ENCODE results near the gene SLC6A9. TPM values are rescaled to one million over a fixed set of nuclear protein-coding genes. Genes with fewer than 3 reads are reported as not detected.

Gene SLC6A9
- total RNA-seq, 4 donors from 2014 or later = 0.16 to 0.63 (median 0.29) TPM; not detected in 1

GRCh38 chr1:44021156-44021555, 10.1 kb downstream of the SLC6A9 start:
- Histone ChIP-seq H3K4me1 (no peaks in the 10 kb centered on the region), H3K27ac (no peak overlapping the region), H3K4me3 (no peak overlapping the region), H3K27me3 (no peaks in the 10 kb centered on the region), H3K9me3 (no peaks in the 10 kb centered on the region), H3K36me3 (no peaks in the 10 kb centered on the region)
- DNase-seq = no peak
- no peak for ATAC-seq
- intact Hi-C loops (cut with DNase I; ENCODE audit: low total_unique reads) = no loop called here
- in situ Hi-C loops (cut with MboI; ENCODE audit: low sequenced_read_pairs in 4 of 4) = no loop called here
- TF ChIP-seq CTCF (IDR thresholded peaks at IDR 0.05 in 4 of 5, conservative IDR thresholded peaks at IDR 0.05 in 1 of 5) = no peak
- TF ChIP-seq POLR2A (IDR thresholded peaks at IDR 0.05) = no peak

- Histone ChIP-seq H3K27ac (no peak overlapping the region), H3K36me3 (no peaks in the 10 kb centered on the region), H3K4me1 (no peaks in the 10 kb centered on the region), H3K27me3 (no peaks in the 10 kb centered on the region), H3K9me3 (no peaks in the 10 kb centered on the region), H3K4me3 (no peak overlapping the region)
- DNase-seq (no peak), ATAC-seq (no peak)
- intact Hi-C loops (cut with DNase I; ENCODE audit: low total_unique reads) (no loop called here), in situ Hi-C loops (cut with MboI; ENCODE audit: low sequenced_read_pairs in 4 of 4) (no loop called here)
- TF ChIP-seq CTCF (IDR thresholded peaks at IDR 0.05 in 4 of 5, conservative IDR thresholded peaks at IDR 0.05 in 1 of 5) (no peak), POLR2A (IDR thresholded peaks at IDR 0.05) (no peak)
Observed at GRCh38 chr1:44020464-44020863, 10.8 kb downstream of the SLC6A9 start.

- in situ Hi-C loops (cut with MboI; ENCODE audit: low sequenced_read_pairs in 4 of 4) (no loop called here), intact Hi-C loops (cut with DNase I; ENCODE audit: low total_unique reads) (no loop called here)
- H3K27ac ChIP-seq = no peak overlapping the region
- no peaks in the 10 kb centered on the region for H3K4me1 ChIP-seq
- H3K27me3 ChIP-seq = no peaks in the 10 kb centered on the region
- DNase-seq = no peak
- H3K4me3 ChIP-seq = no peak overlapping the region
- no peak for ATAC-seq
- no peak for TF ChIP-seq POLR2A (IDR thresholded peaks at IDR 0.05)
- TF ChIP-seq CTCF (IDR thresholded peaks at IDR 0.05 in 4 of 5, conservative IDR thresholded peaks at IDR 0.05 in 1 of 5) = no peak
- no peaks in the 10 kb centered on the region for H3K36me3 ChIP-seq
- H3K9me3 ChIP-seq = no peaks in the 10 kb centered on the region
Observed at GRCh38 chr1:44019466-44019948, 11.8 kb downstream of the SLC6A9 start.

- no peaks in the 10 kb centered on the region for H3K4me1 ChIP-seq
- H3K9me3 ChIP-seq = no peaks in the 10 kb centered on the region
- no peak overlapping the region for H3K4me3 ChIP-seq
- TF ChIP-seq POLR2A (IDR thresholded peaks at IDR 0.05) = no peak
- no peak for TF ChIP-seq CTCF (IDR thresholded peaks at IDR 0.05 in 4 of 5, conservative IDR thresholded peaks at IDR 0.05 in 1 of 5)
- ATAC-seq = no peak
- intact Hi-C loops (cut with DNase I; ENCODE audit: low total_unique reads) (no loop called here), in situ Hi-C loops (cut with MboI; ENCODE audit: low sequenced_read_pairs in 4 of 4) (no loop called here)
- no peaks in the 10 kb centered on the region for H3K36me3 ChIP-seq
- H3K27me3 ChIP-seq = no peaks in the 10 kb centered on the region
- no peak for DNase-seq
- H3K27ac ChIP-seq = no peak overlapping the region
Observed at GRCh38 chr1:44016890-44017400, 14.3 kb downstream of the SLC6A9 start.

All from gastrocnemius medialis (tissue), 4 donors.